Suprapubic skin (tissue), 3 donors: ENCODE results near the gene CCDC138.
"Not testable (repeated sequence)": the region's sequence is repeated elsewhere in the genome, so short reads cannot be mapped to it uniquely, and the experiment has no call there.

Experiments used
- CTCF ChIP-seq, 2 donors: fragments of 200-600 bp in 1 of 2; fragments of 450-650 bp in 1 of 2; sonication (generic) in 1 of 2; IDR thresholded peaks; one replicate each; pipeline ENCODE4 v1.5.1; 2016 to 2019; ENCODE audit warnings: antibody characterized with exemption in 2 of 2, mild to moderate bottlenecking in 1 of 2, moderate library complexity in 1 of 2
- EP300 ChIP-seq: sonication (generic); formaldehyde crosslinking; IDR thresholded peaks from one replicate; pipeline ENCODE4 v1.6.1; 2017; ENCODE audit warnings: antibody characterized with exemption
- POLR2A ChIP-seq, 2 donors: fragments of 450-650 bp; IDR thresholded peaks; one replicate each; pipeline ENCODE4 v1.6.1; 2017; ENCODE audit warnings: antibody characterized with exemption in 2 of 2, mild to moderate bottlenecking in 2 of 2, moderate library complexity in 2 of 2

GRCh38 chr2:108757973-108758372 lies 28.6 kb upstream of the CCDC138 start:
- not testable (repeated sequence) for TF ChIP-seq CTCF (IDR thresholded peaks at IDR 0.05); EP300; POLR2A (IDR thresholded peaks at IDR 0.05)
